ENCODE measurements around the gene ZBTB7C.

ZBTB7C gene

DNA sequence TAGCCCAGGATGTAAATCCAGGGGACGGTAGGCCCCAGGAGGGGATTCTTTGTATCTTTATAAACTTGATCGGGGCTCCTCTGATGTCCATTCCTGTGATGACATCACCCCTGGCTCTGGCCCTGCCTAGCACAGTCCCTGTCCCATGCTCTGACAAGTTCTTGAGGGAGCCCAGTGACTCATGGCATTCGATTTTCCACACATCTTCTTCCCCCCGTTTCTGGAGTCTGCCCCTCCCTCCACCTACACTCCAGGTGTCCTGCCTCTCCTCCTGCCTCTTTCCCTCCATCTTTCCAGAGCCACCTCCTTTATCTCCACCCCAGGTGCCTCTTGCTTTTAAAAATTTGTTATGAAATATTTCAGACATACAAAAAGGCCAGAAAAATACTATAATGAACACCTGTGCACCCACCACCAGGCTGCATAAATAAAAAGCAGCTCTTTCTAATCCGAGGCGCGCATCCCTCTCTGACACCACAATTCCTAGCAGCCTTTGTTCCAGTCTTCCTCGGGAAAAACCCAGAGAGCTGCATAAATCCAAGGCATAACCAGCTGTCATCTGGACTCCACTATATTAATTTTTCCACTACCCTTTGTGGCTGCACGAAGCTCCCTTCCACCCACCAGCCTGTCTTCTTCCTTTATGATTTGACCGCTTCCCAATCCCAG is 207.7 kb downstream of the ZBTB7C start:
- Mint-ChIP-seq H3K36me3 (ENCODE audit: low read depth) (no peaks in the 10 kb centered on the region), H3K27ac (no peak overlapping the region), H3K4me3 (no peak overlapping the region), H3K9me3 (no peaks in the 10 kb centered on the region), H3K4me1 (ENCODE audit: low read depth) (no peaks in the 10 kb centered on the region), H3K27me3 (peaks cover 71% of the 10 kb centered on the region)
- DNase-seq: no peak

DNA sequence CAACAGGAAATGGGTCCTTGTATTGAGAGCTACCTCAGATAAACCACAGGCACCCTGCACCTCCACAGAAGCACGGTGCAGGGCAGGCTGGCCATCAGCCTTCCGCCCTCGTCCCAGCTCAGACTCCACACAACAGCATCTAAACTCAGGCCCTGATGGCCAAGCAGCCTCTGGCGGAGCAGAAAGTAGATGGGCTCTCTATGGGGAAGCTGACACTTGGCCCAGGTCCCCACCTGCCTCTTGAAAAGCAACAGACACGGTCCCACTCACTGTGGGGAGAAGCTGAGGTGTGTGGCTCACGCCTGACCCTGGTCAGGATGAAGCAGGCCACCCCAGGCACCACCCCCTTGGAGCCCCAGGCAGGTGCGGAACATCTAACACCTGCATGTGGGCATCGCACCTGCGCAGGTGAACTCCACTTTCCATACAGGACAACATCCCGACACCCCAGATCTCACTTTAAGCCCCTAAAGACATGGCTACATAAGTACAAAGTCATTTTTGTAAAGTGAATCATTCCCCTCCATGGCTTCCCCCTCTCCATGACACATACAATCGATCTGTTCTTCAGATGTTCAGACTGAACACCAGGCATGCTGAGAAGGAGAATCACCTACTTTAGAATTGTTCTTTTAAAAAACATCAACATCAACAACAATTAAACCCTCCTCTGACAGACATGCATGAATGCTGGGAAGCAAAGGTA is 208.4 kb downstream of the ZBTB7C start:
- Mint-ChIP-seq H3K27me3 (peaks cover 76% of the 10 kb centered on the region), H3K36me3 (ENCODE audit: low read depth) (no peaks in the 10 kb centered on the region), H3K4me3 (no peak overlapping the region), H3K27ac (no peak overlapping the region), H3K4me1 (ENCODE audit: low read depth) (no peaks in the 10 kb centered on the region), H3K9me3 (no peaks in the 10 kb centered on the region)
- no peak for DNase-seq

DNA sequence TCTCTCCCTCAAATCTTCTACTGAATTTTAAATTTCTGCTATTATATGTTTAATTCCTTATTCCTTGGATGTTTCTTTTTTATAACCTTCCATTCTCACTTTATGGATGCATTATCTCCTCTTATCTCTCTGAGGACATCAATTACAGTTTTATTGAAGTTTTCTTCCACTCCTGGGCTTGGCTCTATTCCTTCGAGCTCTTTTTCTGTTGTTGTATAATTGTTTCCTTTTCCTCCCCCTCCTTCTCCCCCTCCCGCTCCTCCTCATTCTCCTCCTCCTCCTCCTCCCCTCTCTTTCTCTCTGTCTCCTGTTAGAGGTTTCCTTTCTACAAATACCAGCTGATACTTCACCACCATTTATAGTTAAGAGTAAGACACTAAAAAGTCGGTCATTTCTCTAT is 209.8 kb downstream of the ZBTB7C start:
- Mint-ChIP-seq H3K4me3 (no peak overlapping the region), H3K36me3 (ENCODE audit: low read depth) (no peaks in the 10 kb centered on the region), H3K9me3 (peaks cover 4% of the 10 kb centered on the region), H3K27ac (no peak overlapping the region), H3K27me3 (peaks cover 70% of the 10 kb centered on the region), H3K4me1 (ENCODE audit: low read depth) (no peaks in the 10 kb centered on the region)
- DNase-seq: no peak

DNA sequence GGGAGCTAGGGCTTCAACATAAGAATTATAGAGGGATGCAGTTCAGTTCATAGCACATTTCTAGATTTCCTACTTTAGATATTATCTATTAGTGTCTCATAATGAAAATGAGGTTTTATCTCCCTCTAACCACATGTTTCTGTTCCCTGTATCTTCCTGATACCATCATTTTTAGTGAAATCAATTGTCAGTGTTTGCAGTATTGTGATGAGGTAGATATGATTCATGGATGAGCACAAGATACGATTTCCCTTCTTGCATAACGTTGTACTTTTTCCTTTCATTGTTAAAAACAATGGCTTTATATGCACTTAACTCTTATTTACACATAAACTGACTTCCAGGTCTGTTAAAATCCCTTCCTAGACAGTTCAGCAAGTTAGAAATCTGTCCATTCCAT is 211.4 kb downstream of the ZBTB7C start:
- no peaks in the 10 kb centered on the region for H3K4me1 Mint-ChIP-seq (ENCODE audit: low read depth)
- peaks cover 4% of the 10 kb centered on the region for H3K9me3 Mint-ChIP-seq
- peaks cover 70% of the 10 kb centered on the region for H3K27me3 Mint-ChIP-seq
- no peaks in the 10 kb centered on the region for H3K36me3 Mint-ChIP-seq (ENCODE audit: low read depth)
- H3K4me3 Mint-ChIP-seq: no peak overlapping the region
- no peak overlapping the region for H3K27ac Mint-ChIP-seq
- DNase-seq: no peak

DNA sequence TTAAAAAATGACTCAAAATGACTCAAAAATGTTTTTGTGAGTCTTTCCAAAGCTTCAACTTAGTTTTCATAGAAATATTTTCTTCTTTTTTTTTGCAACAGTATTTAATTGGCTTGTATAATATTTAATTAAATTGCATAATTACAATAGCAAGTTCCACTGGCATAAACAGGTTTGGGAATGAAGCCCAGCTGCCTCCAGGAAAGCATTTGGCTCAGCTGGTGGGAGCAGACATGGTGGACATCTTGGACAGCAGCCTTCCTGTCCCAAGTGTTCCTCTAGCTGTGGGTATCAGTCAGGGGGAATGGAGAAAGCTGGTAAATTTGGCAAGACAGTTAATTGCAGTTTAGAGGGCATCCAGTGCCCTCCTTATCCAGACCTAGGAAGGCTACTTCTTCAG is 213.4 kb downstream of the ZBTB7C start:
- no peaks in the 10 kb centered on the region for H3K4me1 Mint-ChIP-seq (ENCODE audit: low read depth)
- H3K36me3 Mint-ChIP-seq (ENCODE audit: low read depth): no peaks in the 10 kb centered on the region
- H3K9me3 Mint-ChIP-seq: peaks cover 4% of the 10 kb centered on the region
- no peak for DNase-seq
- H3K27ac Mint-ChIP-seq: no peak overlapping the region
- H3K27me3 Mint-ChIP-seq: peaks cover 60% of the 10 kb centered on the region
- H3K4me3 Mint-ChIP-seq: no peak overlapping the region

DNA sequence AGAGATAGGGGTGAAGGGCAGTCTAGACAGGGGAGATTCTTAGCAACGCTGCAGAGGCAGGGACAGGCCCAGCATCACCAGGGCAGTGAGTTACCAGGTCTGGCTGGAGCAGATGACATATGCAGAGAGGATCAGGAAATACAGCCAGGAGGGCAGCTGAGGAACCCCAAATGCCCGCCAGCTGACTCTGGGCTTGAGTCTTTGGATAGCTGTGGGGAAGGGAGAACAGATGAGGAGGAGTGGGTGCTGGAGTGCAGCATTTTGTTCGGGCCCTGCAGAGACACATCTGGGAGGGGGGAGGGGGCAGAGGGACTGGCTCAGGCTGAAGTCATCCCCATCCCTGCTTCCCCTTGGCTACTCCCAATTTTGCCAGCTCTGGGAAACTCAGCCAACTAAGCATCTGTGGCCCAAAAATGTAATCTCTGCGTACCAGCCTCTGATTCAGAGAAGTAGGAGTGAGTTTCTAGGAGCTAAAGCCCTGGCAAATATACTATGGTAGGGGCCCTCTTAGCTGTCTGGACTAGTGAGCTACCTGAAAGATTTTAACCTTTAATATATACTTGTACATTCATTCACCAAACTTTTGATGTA is 214.5 kb downstream of the ZBTB7C start:
- Mint-ChIP-seq H3K36me3 (ENCODE audit: low read depth) (no peaks in the 10 kb centered on the region), H3K4me1 (ENCODE audit: low read depth) (no peaks in the 10 kb centered on the region), H3K9me3 (peaks cover 4% of the 10 kb centered on the region), H3K27me3 (peaks cover 50% of the 10 kb centered on the region), H3K27ac (no peak overlapping the region), H3K4me3 (no peak overlapping the region)
- no peak for DNase-seq

DNA sequence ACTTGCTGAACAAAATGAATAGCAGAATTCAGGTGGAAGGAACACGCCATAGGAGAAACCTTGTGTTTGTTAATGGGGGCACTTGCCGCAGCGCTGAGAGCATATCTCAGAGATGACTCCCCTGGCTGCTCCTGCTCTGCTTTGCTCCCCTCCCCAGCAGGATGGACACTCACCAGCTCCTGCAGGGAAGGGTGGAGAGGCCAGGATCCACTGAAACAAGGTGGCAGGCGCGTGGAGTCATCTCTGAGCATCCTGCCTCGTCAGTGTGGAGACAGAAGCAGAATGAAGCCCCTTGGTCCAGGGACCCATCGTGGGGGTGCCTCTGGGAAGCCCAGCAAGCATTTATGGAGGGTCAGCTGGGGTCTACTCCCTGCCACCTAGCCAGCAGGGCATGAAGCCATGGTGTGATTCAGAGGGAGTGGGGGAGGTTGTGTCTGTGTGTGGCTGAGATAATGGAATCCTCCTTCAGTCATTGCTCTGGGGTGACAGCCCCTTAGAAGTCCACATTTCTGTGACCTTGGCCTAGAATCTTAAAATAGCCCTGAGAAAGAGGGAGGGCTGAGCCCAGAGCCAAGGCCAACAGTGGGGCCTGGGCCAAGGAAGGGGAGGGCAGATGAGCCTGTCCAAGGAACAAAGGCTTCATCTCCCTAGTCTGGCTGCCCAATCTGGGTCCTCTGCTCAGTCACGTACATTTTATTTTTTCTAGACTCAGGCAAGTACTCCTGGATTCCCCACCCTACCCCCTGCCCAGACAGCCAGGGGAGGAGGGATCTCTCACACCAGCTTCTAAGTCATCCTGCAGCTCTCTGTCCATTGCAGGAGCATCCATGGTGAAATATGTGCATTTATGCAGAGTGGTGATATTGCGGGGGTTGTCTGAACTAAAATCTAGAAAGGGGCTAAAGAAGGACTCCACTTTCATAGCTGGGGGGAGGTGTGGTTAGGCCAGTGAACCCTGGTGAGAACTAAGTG is 215.4 kb downstream of the ZBTB7C start:
- H3K4me1 Mint-ChIP-seq (ENCODE audit: low read depth): no peaks in the 10 kb centered on the region

DNA sequence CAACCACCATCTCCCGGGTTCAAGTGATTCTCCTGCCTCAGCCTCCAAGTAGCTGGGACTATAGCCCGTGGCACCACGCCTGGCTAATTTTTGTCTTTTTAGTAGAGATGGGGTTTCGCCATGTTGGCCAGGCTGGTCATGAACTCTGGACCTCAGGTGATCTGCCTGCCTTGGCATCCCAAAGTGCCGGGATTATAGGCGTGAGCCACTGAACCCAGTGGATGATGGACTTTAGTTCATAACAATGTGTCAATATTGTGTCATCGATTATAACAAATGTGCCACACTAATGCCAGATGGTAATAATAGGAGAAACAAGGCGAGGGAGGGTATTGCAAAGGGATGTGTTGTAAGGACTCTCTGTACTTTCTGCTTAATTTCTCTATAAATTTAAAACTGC is 216.6 kb downstream of the ZBTB7C start:
- peaks cover 4% of the 10 kb centered on the region for H3K9me3 Mint-ChIP-seq
- peaks cover 47% of the 10 kb centered on the region for H3K27me3 Mint-ChIP-seq
- no peaks in the 10 kb centered on the region for H3K36me3 Mint-ChIP-seq (ENCODE audit: low read depth)
- no peak overlapping the region for H3K4me3 Mint-ChIP-seq
- DNase-seq: no peak
- H3K4me1 Mint-ChIP-seq (ENCODE audit: low read depth): no peaks in the 10 kb centered on the region
- no peak overlapping the region for H3K27ac Mint-ChIP-seq

More for the DNA sequence above, 215.4 kb downstream of the ZBTB7C start:
- DNase-seq: no peak
- Mint-ChIP-seq H3K27ac (no peak overlapping the region), H3K4me3 (no peak overlapping the region), H3K27me3 (peaks cover 48% of the 10 kb centered on the region), H3K9me3 (peaks cover 4% of the 10 kb centered on the region), H3K36me3 (ENCODE audit: low read depth) (no peaks in the 10 kb centered on the region)

DNA sequence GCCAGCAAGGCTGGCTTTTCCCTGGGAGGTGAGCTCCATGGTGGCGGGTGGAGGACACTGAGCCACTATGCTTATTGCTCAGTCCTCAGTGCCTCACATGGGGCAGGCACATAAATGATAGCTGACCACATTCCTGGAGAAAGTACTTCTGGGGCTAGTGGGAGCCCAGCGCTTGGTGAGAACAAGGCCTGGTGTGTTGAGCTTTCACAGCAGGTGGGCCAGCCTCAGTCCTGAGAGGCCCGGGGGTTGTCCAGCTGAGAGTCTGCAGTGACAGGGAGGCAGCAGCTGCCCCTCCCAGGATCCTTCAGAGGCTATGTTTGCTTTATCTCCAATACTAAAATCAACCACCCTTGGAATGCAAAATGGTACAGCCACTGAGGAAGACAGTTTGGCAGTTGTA is 217.7 kb downstream of the ZBTB7C start:
- Mint-ChIP-seq H3K27me3 (peaks cover 41% of the 10 kb centered on the region), H3K9me3 (peaks cover 4% of the 10 kb centered on the region), H3K27ac (no peak overlapping the region), H3K4me3 (no peak overlapping the region), H3K4me1 (ENCODE audit: low read depth) (no peaks in the 10 kb centered on the region), H3K36me3 (ENCODE audit: low read depth) (no peaks in the 10 kb centered on the region)
- DNase-seq: no peak

DNA sequence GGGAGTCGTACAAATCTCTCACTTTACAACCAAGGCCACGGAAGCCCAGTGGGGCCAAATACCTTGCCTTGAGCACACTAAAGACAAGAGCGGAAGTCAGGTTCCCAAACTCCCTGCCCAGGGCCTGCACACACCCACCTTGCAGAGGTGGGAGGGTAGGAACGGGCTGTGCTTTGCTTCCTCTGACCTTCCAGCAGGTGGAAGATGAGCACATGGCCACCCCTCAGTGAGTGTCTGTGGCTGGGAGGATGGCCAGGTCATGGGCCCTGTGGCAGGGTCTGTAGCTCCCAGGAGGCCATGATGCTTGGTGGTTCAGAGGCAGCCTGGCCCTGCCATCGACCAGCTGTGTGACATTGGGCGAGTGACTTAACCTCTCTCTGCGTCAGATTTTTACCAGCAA is 218.2 kb downstream of the ZBTB7C start:
- Mint-ChIP-seq H3K27me3 (peaks cover 40% of the 10 kb centered on the region), H3K4me1 (ENCODE audit: low read depth) (no peaks in the 10 kb centered on the region), H3K9me3 (peaks cover 4% of the 10 kb centered on the region), H3K27ac (no peak overlapping the region), H3K36me3 (ENCODE audit: low read depth) (no peaks in the 10 kb centered on the region), H3K4me3 (no peak overlapping the region)
- DNase-seq: no peak

DNA sequence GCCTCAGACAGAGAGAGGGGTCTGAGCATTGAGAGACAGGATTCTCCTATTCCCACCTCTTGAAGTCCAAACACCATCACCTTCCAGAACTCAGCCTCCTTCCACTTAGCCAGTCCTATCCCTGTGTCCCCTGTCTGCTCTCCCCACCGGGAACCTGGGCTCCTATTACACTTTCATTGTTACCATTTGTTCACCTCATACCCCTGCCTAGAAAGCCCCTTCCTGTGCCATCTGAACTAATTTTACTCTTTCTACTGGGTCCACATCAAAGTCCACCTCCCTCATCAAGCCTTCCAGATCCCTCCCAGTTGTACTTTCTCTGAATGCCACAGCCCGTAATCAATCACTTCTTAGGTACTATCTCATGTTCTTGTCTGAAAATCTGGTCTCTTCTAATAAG is 220.6 kb downstream of the ZBTB7C start:
- no peak for DNase-seq
- Mint-ChIP-seq H3K27me3 (peaks cover 43% of the 10 kb centered on the region), H3K36me3 (ENCODE audit: low read depth) (no peaks in the 10 kb centered on the region), H3K9me3 (no peaks in the 10 kb centered on the region), H3K27ac (no peak overlapping the region), H3K4me1 (ENCODE audit: low read depth) (no peaks in the 10 kb centered on the region), H3K4me3 (no peak overlapping the region)

DNA sequence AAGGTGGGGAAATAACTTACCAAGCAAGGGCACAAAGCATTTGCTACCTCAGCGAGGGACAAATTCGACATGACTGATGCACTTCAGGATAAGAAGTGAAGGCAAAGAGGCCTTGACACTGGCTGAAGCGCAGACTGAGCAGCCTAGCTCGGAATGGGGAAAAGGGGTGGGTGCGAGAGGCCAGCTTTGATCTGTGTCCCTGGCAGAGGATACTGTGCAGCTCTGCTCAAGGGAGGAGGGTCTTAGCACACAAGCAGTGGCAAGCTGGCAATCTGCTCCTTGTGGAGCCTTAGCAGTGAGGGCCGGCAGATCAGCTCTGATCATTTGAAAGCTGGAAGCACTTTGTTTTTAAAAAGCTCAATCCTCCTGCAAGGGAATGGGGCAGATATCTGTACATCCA is 222.3 kb downstream of the ZBTB7C start:
- no peak for DNase-seq
- Mint-ChIP-seq H3K4me3 (no peak overlapping the region), H3K36me3 (ENCODE audit: low read depth) (no peaks in the 10 kb centered on the region), H3K9me3 (no peaks in the 10 kb centered on the region), H3K4me1 (ENCODE audit: low read depth) (no peaks in the 10 kb centered on the region), H3K27ac (no peak overlapping the region), H3K27me3 (peaks cover 36% of the 10 kb centered on the region)

DNA sequence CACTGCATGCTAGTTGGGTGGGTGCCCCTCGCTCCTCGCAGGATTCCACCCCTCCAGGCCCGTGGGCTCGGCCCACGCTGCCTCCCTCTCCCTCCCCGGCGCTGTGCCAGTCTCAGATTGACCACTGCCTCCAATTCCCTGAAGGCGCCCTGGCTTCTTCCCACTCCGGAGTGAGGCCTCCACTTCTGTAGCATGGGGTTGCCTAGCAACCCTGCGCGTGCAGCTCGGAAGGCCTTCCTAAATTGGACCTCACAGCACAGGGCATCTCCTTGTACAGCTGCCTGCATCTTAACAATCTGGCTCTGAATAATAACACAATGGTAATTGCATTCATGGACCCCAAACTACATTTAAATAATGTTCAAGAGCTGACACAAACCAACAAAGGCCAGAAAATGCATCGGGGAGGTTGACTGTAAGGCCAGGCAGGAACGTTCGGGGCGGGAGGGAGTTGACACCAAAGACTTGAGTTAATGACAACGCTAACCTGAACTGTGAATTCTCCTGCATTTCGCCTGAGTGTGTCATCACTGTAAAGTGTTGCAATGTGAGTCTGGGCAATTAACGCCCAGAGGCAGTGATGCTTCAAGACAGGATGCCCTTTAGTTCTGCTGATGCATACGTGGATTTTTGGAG is 222.9 kb downstream of the ZBTB7C start:
- Mint-ChIP-seq H3K4me3 (no peak overlapping the region), H3K27ac (no peak overlapping the region), H3K9me3 (no peaks in the 10 kb centered on the region), H3K27me3 (peaks cover 38% of the 10 kb centered on the region), H3K36me3 (ENCODE audit: low read depth) (no peaks in the 10 kb centered on the region), H3K4me1 (ENCODE audit: low read depth) (no peaks in the 10 kb centered on the region)
- DNase-seq: no peak

DNA sequence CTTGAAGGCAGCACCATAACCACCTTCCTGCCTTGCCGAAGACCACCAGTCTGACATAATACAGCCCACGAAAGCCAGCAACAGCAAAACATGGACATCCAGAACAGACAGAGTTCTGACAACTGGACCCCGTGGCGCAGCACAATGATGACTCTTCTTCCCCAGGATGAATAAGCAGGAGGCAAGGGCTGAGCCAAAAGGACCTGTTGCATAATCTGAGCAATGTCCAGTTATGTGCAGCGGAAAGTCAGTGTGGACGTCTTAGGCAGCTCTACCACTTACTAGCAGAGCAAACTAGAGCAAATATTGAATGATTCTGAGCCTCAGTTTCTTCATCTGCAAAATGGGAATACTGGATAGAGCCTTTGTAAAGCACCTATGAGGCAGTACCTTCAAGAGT is 225.1 kb downstream of the ZBTB7C start:
- Mint-ChIP-seq H3K27me3 (peaks cover 31% of the 10 kb centered on the region), H3K9me3 (no peaks in the 10 kb centered on the region), H3K36me3 (ENCODE audit: low read depth) (no peaks in the 10 kb centered on the region), H3K4me3 (no peak overlapping the region), H3K4me1 (ENCODE audit: low read depth) (no peaks in the 10 kb centered on the region), H3K27ac (no peak overlapping the region)
- DNase-seq: no peak

Measured in activated T-cell treated with anti-CD3 and anti-CD28 coated beads, Interleukin-2, amount 50 U/mL, for 24 hours (primary cell).